GM12801 (cell line): Measurements from ENCODE around the gene MOSPD3.

ENCODE experiments used
- CTCF ChIP-seq: IDR thresholded peaks from one replicate; pipeline ENCODE4 v1.5.1; 2011; ENCODE audit warnings: control low read depth; ENCODE audit not compliant: insufficient read length; ENCODE audit errors: extremely low read depth

The MOSPD3 gene

DNA sequence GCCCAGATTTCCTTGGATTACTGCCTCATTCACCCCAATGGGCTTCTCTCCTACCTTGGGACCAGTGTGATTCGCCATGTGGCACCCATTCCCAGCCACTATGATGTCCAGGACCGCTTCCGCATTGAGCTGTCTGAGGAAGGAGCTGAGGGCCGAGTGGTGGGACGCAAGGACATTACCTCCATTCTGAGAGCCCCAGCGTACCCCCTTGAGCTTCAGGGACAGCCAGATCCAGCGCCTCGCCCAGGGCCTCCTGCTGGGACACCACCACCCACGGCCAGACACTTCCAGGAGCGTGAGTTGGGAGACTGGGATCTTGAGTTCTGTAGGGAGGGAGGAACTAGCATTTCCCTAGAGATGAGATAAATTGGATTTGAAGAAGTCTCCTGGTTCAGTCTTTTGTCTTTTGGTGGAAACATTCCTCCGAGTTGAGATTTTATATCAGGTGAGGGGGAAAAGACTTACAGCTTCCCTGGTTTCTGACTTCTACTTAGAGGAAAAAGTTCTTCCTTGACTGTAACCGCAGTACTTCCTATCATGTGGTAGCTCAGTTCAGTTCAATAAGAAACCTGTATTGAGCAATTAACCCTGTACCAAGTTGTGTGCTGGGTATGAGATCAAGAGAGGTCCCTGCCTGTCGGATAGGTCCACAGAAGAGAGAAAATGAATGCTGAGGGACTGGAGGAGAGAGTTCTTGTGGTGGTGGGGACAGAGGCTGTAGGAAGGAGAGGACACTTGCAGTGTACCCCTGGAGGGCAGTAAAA, 1.3 kb downstream of the MOSPD3 start:
- TF ChIP-seq CTCF: no peak

- no peak for TF ChIP-seq CTCF
Observed at GRCh38 chr7:100614308-100614861, 2.0 kb downstream of the MOSPD3 start.

DNA sequence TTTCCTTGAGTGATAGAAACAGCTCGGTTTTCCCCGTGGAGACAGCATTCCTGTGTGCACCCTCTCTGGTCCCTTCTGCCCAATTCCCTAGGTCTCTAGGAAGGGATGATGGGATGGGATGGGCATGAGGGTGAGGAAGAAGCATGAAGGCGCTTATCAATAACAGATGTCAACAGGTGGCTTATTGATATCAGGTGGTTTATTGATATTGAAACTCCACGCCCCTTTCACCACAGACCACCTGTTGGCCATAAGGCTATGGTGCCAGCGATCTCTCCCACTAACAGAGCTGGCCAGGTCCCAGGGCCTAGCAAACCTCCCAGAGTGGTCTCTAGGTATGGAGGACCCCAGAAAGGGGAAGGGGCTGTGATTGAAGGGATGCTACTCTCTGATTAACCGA, 7.9 kb downstream of the MOSPD3 start:
- no peak for TF ChIP-seq CTCF

GRCh38 chr7:100620804-100621203, 8.5 kb downstream of the MOSPD3 start:
- no peak for TF ChIP-seq CTCF

- no peak for TF ChIP-seq CTCF
Observed at GRCh38 chr7:100621554-100621953, 9.2 kb downstream of the MOSPD3 start.

DNA sequence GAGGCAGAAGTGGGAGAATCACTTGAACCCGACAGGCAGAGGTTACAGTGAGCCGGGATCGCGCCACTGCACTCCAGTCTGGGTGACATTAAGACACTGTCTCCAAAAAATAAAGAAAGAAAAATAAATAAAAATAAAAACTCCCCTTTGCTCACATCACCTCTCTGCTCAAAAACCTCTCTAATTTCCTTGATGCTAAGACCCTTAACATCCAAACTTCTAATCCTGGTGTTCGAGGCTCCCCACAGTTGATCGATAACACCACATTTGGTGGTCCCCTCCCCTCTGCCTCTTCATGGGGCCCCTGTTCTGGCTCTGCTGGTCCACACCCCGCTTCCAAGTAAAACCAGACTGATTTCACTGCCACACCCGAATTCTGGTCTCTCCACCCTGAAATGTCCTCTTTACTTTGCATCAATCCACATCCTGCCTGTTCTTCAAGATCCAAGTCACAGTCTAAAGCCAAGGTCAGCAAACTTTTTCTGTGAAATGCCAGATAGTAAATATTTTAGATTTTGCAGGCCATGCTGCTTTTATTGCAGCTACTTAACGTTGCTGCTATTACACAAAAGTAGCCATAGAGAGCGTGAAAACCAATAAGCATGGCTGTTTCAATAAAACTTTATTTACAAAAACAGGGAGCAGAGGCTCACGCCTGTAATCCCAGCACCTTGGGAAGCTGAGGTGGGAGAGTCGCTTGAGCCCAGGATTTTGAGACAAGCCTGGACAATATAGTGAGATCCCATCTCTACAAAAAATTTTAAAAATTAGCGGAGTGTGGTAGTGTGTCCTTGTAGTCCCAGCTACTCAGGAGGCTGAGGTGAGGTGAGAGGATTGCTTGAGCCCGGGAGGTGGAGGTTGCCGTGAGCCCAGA, 11.8 kb downstream of the MOSPD3 start:
- TF ChIP-seq CTCF: no peak

DNA sequence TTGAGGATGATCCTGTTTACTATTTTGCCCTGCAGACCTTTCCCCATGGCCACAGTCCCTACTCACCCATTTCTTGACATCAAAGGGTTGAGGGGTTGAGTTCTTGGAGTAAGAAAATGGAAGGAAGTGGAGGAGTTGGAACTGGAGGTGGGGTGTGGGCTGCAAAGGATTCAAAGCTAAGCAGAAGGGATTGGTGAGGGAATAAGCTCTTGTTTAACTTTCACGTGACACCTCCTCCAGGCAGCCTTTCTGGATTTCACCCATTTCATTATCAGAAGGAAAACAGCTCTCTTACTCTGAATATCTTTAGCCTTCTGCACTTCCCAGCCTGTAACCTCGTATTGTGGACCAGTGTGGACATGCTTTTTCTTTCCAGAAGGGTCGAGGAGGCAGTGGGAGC, 13.7 kb downstream of the MOSPD3 start:
- no peak for TF ChIP-seq CTCF
